Suprapubic skin (tissue), 3 donors: ENCODE measurements around the gene TBC1D16.

Experiments
- POLR2AphosphoS5 ChIP-seq, 3 donors: sonication (generic); formaldehyde crosslinking; IDR thresholded peaks; one replicate each; pipeline ENCODE4 v1.6.1; 2017; ENCODE audit warnings: antibody characterized with exemption in 3 of 3
- TF ChIP-seq, protein P1 (sequence below), 2 donors: fragments of 200-600 bp in 1 of 2; fragments of 450-650 bp in 1 of 2; sonication (generic) in 1 of 2; IDR thresholded peaks; one replicate each; pipeline ENCODE4 v1.5.1; 2016 to 2019; ENCODE audit warnings: antibody characterized with exemption in 2 of 2, mild to moderate bottlenecking in 1 of 2, moderate library complexity in 1 of 2

DNA sequence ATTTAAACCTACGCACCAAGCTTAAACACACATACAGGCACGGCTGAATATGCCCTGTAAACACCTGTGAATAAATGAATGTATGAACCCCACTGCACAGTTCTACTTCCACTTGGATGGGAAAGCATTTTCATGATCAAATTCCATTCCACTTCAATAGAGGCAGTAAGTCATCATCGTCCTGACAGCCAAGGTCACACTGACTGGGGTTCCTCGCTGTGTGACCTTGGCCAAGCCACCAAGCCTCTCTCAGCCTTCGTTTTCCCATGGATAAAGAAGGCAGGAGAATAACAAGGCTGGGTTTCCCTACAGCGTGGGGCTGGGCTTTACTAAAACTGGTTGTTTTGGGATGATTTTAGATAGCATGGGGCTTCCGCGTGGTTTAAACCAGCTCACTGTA is 82.8 kb downstream of the TBC1D16 start:
- TF ChIP-seq POLR2AphosphoS5 (IDR thresholded peaks at IDR 0.05), result no peak
- TF ChIP-seq, protein P1, sequence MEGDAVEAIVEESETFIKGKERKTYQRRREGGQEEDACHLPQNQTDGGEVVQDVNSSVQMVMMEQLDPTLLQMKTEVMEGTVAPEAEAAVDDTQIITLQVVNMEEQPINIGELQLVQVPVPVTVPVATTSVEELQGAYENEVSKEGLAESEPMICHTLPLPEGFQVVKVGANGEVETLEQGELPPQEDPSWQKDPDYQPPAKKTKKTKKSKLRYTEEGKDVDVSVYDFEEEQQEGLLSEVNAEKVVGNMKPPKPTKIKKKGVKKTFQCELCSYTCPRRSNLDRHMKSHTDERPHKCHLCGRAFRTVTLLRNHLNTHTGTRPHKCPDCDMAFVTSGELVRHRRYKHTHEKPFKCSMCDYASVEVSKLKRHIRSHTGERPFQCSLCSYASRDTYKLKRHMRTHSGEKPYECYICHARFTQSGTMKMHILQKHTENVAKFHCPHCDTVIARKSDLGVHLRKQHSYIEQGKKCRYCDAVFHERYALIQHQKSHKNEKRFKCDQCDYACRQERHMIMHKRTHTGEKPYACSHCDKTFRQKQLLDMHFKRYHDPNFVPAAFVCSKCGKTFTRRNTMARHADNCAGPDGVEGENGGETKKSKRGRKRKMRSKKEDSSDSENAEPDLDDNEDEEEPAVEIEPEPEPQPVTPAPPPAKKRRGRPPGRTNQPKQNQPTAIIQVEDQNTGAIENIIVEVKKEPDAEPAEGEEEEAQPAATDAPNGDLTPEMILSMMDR (IDR thresholded peaks at IDR 0.05), result no peak
